Tongue (tissue), 3 donors: ENCODE data around the gene NAT10. TPM values are rescaled to one million over a fixed set of nuclear protein-coding genes. Genes with fewer than 3 reads are reported as not detected.

Experiments used
- DNase-seq: peaks from one replicate; pipeline ENCODE4 v3.0.0-alpha.2; 2015
- small RNA-seq: library from RNA; depleted of rRNA; stranded (forward); fragments of <200 nt; gene quantifications from one replicate; pipeline ENCODE3, GENCODE V24; 2014; ENCODE audit warnings: low replicate concordance
- total RNA-seq: library from RNA; depleted of rRNA; stranded (reverse); fragments of >200 nt; gene quantifications from one replicate; pipeline ENCODE4 v1.2.3, GENCODE V29; 2014

The NAT10 gene
- total RNA-seq, 1 donor from 2014 or later, result 23.0 TPM

DNA sequence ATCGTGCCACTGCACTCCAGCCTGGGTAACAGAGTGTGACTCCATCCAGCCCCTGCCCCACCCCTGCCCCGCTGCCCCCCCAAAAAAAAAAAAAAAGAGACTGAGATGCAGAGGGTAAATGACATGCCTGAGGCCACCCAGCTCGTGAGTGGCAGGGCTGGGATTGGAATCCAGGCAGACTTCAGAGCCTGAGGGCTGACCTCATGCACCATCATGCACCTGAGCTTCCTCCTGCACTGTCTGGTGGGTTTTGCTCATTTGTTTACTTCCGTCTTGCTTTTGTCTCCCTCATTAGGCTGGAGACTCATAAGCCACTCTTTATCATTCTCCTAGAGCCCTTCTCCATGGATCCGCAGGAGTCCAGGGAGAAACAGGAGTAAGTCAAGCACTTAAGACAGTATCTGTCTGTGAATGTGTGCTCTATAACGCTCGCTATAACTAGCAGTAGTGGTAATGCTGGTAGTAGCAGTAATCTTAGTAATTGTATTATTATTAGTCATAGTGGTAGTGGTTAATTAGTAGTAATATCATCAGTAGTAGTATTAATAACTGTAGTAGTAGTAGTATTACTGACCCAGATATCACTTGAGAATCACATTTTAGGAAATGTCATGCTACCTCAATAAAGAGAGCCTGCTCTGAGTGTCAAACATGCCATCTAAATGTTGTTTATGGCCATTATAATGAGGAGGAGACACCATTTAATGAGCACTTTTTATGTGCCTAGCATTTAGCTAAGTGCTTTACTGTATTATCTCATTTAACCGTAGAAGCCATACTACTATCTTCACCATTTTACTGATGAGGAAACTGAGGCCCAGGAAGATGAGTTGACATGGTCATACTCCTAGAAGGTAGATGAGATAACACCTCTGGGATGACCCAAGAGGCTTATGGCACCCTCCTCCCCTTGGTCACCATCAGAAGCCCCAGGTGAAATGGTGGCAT is 85.0 kb downstream of the NAT10 start:
- DNase-seq, result no peak

GRCh38 chr11:34191578-34191977 is 86.1 kb downstream of the NAT10 start:
- DNase-seq, result no peak

GRCh38 chr11:34192481-34193401 is 87.3 kb downstream of the NAT10 start:
- peak; percentile 86 for DNase-seq

GRCh38 chr11:34194576-34195335 is 89.3 kb downstream of the NAT10 start:
- DNase-seq, result no peak

Small RNAs within 50 kb of the gene (small RNA-seq; reads per million reads assigned to genes)
- gene RF00019, result not detected

Other genes starting within 250 kb of the NAT10 start
- gene LMO2, start 213.6 kb upstream of the NAT10 start, total RNA-seq, result 16.1 TPM
- 175 TPM for gene CAPRIN1, start 53.9 kb upstream of the NAT10 start, total RNA-seq